ENCODE measurements around the gene ZBTB43.
A peak's percentile ranks its signal among the peaks of the same experiment; 100 is the strongest.

Gene ZBTB43

GRCh38 chr9:126832440-126832839 is 27.6 kb downstream of the ZBTB43 start:
- DNase-seq, result no peak

- DNase-seq, result no peak
These were observed 28.2 kb downstream of the ZBTB43 start for GRCh38 chr9:126833020-126833419.

- DNase-seq, result no peak
These were observed 29.0 kb downstream of the ZBTB43 start for GRCh38 chr9:126833710-126834345.

- no peak for DNase-seq
These were observed 29.8 kb downstream of the ZBTB43 start for GRCh38 chr9:126834672-126835071.

- no peak for DNase-seq
These were observed 31.4 kb downstream of the ZBTB43 start for GRCh38 chr9:126836216-126836615.

GRCh38 chr9:126838055-126838811 is 33.4 kb downstream of the ZBTB43 start:
- no peak for DNase-seq

- DNase-seq, result no peak
These were observed 34.1 kb downstream of the ZBTB43 start for GRCh38 chr9:126838895-126839294.

DNA sequence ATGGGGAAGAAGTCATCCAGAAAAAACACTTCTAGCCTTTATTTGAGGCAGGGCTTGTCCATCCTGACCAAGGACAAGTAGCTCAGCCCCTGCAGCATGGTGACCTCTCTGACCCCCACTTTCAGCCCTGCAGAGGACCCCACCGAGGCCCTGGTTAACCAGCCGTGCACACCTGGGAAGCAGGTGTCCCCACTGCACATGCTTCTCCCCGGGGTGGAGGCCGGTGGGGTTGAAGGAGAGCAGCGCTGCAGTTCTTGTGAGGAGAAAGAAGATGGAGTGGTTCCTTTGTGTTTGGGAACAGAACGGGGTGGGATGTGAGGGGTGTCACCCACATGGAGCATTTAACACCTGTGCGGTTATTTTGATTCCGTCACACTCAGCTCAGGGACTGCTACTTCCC is 34.5 kb downstream of the ZBTB43 start:
- no peak for DNase-seq

DNA sequence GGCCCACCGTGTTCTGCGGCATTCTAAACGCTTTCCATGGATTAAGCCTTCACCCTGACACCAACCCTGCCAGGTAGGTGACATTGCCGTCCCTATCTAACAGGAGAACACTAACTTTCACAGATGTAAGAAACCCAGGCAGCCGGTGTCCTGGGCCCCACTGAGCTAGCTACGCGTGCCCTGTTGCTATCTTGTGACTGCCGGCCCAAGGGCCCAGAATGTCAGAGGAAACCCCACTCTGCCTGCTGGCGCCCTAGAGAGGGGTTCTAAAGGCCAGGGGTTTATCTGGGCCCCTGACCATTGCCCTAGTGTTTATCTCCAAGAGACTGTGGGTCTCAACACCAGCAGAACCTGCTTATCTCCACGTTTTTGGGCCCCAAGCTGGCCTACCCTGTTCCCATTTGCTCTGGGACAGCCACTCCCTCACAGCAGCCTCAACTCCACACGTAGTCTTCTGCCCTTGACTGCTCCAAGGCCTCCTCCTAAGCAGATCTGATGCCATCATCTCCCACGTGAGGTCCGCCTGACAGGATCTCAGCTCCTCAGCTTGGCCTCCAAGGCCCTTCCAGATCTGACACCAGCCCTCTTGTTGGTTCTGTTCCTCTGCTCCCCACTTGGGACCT is 37.5 kb downstream of the ZBTB43 start:
- no peak for DNase-seq

GRCh38 chr9:126842977-126843799 is 38.3 kb downstream of the ZBTB43 start:
- DNase-seq, result no peak

- DNase-seq, result no peak
These were observed 39.2 kb downstream of the ZBTB43 start for GRCh38 chr9:126844085-126844484.

DNA sequence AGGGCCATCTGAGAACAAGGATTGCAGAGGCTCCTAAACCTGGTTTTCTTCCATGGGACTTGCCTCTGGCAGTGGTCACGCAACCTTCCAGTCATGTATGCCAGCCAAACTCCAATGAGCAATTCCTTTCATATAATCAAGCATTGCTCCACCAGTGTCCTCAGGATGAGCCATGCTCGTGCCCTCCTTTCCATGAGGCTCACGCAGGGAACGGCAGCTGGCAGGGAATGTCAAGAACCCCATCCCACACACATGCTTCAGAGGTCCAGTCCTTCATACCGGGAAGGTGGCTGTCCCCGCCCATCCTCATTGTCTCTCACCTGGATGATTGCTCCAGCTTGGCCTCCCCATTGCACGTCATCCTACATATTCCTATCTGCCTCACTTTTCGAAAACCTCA is 42.2 kb downstream of the ZBTB43 start:
- DNase-seq, result no peak

- DNase-seq, result no peak
These were observed 44.9 kb downstream of the ZBTB43 start for GRCh38 chr9:126849591-126850225.

DNA sequence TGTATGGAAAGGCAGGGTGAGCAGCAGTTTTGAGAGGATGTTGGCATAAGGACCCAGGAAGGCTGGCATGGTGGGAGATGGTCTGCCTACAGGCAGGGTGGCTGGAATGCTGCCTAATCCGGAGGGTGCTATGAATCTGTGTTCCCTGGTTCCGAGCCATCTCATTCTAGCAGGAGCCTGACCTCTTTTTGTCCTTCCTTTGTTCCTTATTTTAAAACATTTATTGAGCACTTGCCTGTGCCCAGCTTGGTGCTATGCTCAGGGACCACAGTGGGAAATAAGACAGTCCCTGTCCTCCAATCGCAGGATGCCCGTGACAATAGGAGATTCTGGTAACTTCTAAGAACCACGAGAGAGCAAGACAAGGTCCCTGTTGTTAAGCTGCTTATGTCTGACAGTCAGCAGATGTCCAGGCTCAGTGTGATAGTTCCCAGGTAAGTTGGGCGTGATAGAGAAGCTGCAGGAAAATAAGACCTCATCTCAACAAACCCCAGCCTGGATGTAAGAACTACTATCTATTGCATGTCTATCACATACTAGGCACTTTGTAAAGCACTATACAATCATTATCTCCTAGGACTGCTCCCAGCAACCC is 46.5 kb downstream of the ZBTB43 start:
- no peak for DNase-seq

GRCh38 chr9:126852086-126852688 is 47.3 kb downstream of the ZBTB43 start:
- no peak for DNase-seq

DNA sequence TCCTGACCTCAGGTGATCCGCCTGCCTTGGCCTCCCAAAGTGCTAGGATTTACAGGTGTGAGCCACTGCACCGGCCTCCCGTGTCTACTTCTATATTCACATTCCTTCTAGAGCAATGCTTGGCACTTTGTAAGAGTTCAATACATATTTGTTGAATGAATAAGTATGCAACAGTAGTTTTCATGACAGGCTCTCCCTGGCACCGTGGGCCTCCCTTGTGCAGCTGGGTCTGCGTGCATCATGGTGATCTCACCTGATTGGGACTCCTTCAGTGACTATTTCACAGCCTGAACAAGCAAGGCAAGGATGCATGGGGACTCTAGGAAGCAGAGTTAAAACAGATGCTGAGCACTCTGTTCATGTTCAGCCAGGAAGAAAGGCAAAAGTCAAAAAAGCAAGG is 48.8 kb downstream of the ZBTB43 start:
- DNase-seq, result no peak

- no peak for DNase-seq
These were observed 49.9 kb downstream of the ZBTB43 start for GRCh38 chr9:126854734-126855133.

DNA sequence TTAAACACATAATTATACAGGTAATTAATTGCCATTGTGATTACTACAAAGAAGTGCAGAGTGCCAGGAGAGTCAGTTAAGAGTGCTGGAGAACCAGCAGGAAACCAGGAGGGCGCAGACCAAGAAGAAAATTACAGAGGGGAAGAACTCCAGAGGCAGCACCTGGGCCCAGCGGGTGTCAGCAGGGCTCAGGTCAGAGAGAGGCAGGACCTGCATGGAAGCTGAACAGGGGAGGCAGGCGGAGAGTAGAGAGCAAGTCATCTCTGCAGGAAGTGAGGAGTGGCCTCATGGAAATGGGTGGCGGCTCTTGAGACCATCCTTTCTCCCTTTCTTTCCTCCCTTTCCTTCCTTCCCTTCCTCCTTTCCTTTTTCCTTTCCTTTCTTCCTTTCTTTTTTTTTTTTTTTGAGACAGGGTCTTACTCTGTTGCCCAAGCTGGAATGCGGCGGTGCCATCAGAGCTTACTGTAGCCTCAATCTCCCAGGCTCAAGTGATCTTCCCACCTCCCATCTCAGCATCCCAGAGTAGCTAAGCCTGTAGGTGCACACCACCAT is 51.6 kb downstream of the ZBTB43 start:
- no peak for DNase-seq

- no peak for DNase-seq
These were observed 52.6 kb downstream of the ZBTB43 start for GRCh38 chr9:126857261-126857960.

- peak; percentile 60 for DNase-seq
These were observed 54.3 kb downstream of the ZBTB43 start for GRCh38 chr9:126859111-126859510.

Measured in DMS53 (cell line).